ENCODE measurements around the gene SLC38A8.

The SLC38A8 gene

GRCh38 chr16:83973581-83974385 lies 68.8 kb downstream of the SLC38A8 start:
- H3K9ac ChIP-seq (ENCODE audit: low read depth, low read length, poor library complexity, severe bottlenecking) = no peak overlapping the region
- no peaks in the 10 kb centered on the region for H3K36me3 ChIP-seq (ENCODE audit: insufficient read depth, low read length)
- no peaks in the 10 kb centered on the region for H3K27me3 ChIP-seq (ENCODE audit: insufficient read depth, low read length, poor library complexity, severe bottlenecking)
- no peaks in the 10 kb centered on the region for H3F3A ChIP-seq (ENCODE audit: low read depth)
- H3K9me3 ChIP-seq (ENCODE audit: insufficient read depth, low read depth, low read length) = no peaks in the 10 kb centered on the region
- H3K4me3 ChIP-seq (ENCODE audit: low read length, poor library complexity, severe bottlenecking) = no peak overlapping the region
- no peaks in the 10 kb centered on the region for H4K20me1 ChIP-seq (ENCODE audit: insufficient read depth, low read length, poor library complexity, severe bottlenecking)
- no peaks in the 10 kb centered on the region for H3K4me1 ChIP-seq (ENCODE audit: insufficient read depth, low read length, poor library complexity, severe bottlenecking)
- no peak overlapping the region for H2AFZ ChIP-seq (ENCODE audit: low read length)
- no peak overlapping the region for H3K4me2 ChIP-seq (ENCODE audit: low read depth, low read length, poor library complexity, severe bottlenecking)
- TF ChIP-seq, protein P1, sequence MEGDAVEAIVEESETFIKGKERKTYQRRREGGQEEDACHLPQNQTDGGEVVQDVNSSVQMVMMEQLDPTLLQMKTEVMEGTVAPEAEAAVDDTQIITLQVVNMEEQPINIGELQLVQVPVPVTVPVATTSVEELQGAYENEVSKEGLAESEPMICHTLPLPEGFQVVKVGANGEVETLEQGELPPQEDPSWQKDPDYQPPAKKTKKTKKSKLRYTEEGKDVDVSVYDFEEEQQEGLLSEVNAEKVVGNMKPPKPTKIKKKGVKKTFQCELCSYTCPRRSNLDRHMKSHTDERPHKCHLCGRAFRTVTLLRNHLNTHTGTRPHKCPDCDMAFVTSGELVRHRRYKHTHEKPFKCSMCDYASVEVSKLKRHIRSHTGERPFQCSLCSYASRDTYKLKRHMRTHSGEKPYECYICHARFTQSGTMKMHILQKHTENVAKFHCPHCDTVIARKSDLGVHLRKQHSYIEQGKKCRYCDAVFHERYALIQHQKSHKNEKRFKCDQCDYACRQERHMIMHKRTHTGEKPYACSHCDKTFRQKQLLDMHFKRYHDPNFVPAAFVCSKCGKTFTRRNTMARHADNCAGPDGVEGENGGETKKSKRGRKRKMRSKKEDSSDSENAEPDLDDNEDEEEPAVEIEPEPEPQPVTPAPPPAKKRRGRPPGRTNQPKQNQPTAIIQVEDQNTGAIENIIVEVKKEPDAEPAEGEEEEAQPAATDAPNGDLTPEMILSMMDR (conservative IDR thresholded peaks at IDR 0.05; ENCODE audit: low read length) = no peak
- TF ChIP-seq EZH2phosphoT487 (IDR thresholded peaks at IDR 0.05; ENCODE audit: borderline replicate concordance) = no peak
- no peaks in the 10 kb centered on the region for H3K79me2 ChIP-seq (ENCODE audit: insufficient read depth, low read length)
- H3K9me2 ChIP-seq (replicated peaks; ENCODE audit: low read depth, low read length) = no peaks in the 10 kb centered on the region

- H3K79me2 ChIP-seq (ENCODE audit: insufficient read depth, low read length) = no peaks in the 10 kb centered on the region
- no peaks in the 10 kb centered on the region for H3K9me3 ChIP-seq (ENCODE audit: insufficient read depth, low read depth, low read length)
- H3K27me3 ChIP-seq (ENCODE audit: insufficient read depth, low read length, poor library complexity, severe bottlenecking) = no peaks in the 10 kb centered on the region
- no peak overlapping the region for H3K4me2 ChIP-seq (ENCODE audit: low read depth, low read length, poor library complexity, severe bottlenecking)
- no peaks in the 10 kb centered on the region for H3K36me3 ChIP-seq (ENCODE audit: insufficient read depth, low read length)
- no peaks in the 10 kb centered on the region for H3F3A ChIP-seq (ENCODE audit: low read depth)
- no peak overlapping the region for H3K4me3 ChIP-seq (ENCODE audit: low read length, poor library complexity, severe bottlenecking)
- H3K4me1 ChIP-seq (ENCODE audit: insufficient read depth, low read length, poor library complexity, severe bottlenecking) = no peaks in the 10 kb centered on the region
- H4K20me1 ChIP-seq (ENCODE audit: insufficient read depth, low read length, poor library complexity, severe bottlenecking) = no peaks in the 10 kb centered on the region
- H3K9me2 ChIP-seq (replicated peaks; ENCODE audit: low read depth, low read length) = no peaks in the 10 kb centered on the region
- H3K9ac ChIP-seq (ENCODE audit: low read depth, low read length, poor library complexity, severe bottlenecking) = no peak overlapping the region
- no peak overlapping the region for H2AFZ ChIP-seq (ENCODE audit: low read length)
- no peak for TF ChIP-seq EZH2phosphoT487 (IDR thresholded peaks at IDR 0.05; ENCODE audit: borderline replicate concordance)
- TF ChIP-seq, protein P1 (conservative IDR thresholded peaks at IDR 0.05; ENCODE audit: low read length) = no peak
These were observed 69.5 kb downstream of the SLC38A8 start for GRCh38 chr16:83973077-83973476.

DNA sequence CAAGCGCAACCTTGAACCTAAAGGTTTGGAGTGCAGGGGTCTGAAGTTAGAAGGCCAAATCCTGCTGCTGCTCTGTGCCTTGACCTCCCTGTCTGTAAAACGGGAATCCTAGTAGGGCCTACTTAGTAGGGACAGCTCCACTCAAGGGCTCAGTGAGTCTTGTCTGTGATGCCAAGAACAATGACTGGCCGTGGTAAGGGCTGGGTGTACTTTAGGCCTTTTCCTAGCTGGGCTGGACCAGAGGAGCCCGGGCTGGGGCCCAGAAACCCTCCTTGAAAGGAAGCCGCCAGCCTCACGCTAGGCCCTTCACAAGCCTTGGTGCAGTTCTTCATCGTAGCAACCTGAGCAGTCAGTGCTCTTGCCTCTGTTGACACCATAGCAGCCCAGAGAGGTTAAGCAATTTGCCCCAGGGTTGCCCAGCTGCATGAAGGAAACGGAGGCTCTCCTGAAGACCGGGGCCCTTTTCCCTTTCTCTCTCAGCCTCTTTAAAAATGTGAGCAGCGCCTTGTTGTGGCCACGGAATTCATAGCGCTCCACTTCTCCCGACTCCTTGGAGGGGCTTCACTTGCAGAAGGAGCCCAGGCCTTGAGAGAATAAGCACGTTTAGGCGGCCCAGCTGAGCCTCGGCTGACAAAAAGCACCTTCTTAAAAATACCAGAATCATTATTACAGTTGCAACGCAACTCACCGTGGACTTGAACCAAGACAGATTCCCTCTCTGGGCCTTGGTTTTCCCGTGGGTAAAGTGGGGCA lies 70.2 kb downstream of the SLC38A8 start:
- Histone ChIP-seq H3K79me2 (ENCODE audit: insufficient read depth, low read length) (no peaks in the 10 kb centered on the region), H2AFZ (ENCODE audit: low read length) (no peak overlapping the region), H3F3A (ENCODE audit: low read depth) (no peaks in the 10 kb centered on the region), H3K9me2 (replicated peaks; ENCODE audit: low read depth, low read length) (no peaks in the 10 kb centered on the region), H3K36me3 (ENCODE audit: insufficient read depth, low read length) (no peaks in the 10 kb centered on the region), H3K9me3 (ENCODE audit: insufficient read depth, low read depth, low read length) (no peaks in the 10 kb centered on the region), H4K20me1 (ENCODE audit: insufficient read depth, low read length, poor library complexity, severe bottlenecking) (no peaks in the 10 kb centered on the region), H3K27me3 (ENCODE audit: insufficient read depth, low read length, poor library complexity, severe bottlenecking) (no peaks in the 10 kb centered on the region), H3K4me2 (ENCODE audit: low read depth, low read length, poor library complexity, severe bottlenecking) (no peak overlapping the region), H3K4me1 (ENCODE audit: insufficient read depth, low read length, poor library complexity, severe bottlenecking) (no peaks in the 10 kb centered on the region), H3K4me3 (ENCODE audit: low read length, poor library complexity, severe bottlenecking) (no peak overlapping the region), H3K9ac (ENCODE audit: low read depth, low read length, poor library complexity, severe bottlenecking) (no peak overlapping the region)
- TF ChIP-seq, protein P1 (conservative IDR thresholded peaks at IDR 0.05; ENCODE audit: low read length) = no peak
- no peak for TF ChIP-seq EZH2phosphoT487 (IDR thresholded peaks at IDR 0.05; ENCODE audit: borderline replicate concordance)
